GM18907 (cell line): Measurements from ENCODE around the gene GNA14.
"Not testable (repeated sequence)": the region's sequence is repeated elsewhere in the genome, so short reads cannot be mapped to it uniquely, and the experiment has no call there.

Experiments used
- ATAC-seq: cut with Tn5 transposase; IDR thresholded peaks from one replicate; pipeline ENCODE4 v1.9.1; 2021; ENCODE audit warnings: mild to moderate bottlenecking, moderate library complexity; ENCODE audit not compliant: unreplicated experiment

Gene GNA14

DNA sequence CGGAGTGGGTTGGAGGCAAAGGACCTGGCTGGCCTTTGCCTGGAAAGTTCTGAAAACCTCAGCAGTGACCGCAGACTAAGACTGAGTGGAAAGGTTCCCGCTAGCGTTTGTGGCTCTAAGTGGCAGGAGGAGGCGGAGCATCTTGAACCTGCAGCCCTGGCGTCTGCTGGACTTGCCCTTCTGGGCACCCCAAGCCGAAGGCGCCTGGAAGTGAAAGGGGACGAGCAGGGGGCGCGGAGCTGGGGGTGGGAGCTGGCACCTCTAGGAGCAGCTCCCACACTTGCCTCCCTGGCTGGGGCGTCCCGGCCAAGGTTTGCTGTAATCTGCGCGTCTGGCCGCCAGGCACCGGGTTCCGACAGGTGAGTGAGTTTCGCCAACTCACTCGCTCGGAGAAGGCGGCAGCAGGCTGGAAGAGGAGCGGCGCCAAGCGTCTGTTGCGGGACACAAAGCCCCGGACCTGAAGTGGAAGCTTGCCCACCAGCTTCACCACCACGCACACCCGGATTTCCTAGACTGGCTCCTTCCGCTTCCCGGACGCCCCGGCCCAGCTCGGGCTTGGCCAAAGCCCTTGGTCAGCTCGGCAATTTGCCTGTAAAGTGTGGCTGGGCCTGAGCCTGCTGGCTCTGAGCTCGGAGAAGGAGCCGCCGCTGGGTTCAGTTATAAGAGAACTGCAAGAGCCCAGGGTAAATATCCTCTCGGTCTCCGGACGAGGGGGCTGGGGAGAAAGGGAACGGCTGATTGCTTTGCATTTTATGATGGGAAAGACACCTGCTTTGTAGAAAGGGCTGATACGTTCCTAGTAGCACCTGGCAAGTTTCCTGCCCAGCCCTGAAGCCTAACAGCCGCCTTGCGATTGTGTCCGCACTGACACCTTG is at the start of gene GNA14:
Gene GNA14, minus strand, starts transcription at position 89 of the 875 bp plus-strand sequence. CDS start 529 bp downstream, outside the sequence.
- ATAC-seq: no peak

DNA sequence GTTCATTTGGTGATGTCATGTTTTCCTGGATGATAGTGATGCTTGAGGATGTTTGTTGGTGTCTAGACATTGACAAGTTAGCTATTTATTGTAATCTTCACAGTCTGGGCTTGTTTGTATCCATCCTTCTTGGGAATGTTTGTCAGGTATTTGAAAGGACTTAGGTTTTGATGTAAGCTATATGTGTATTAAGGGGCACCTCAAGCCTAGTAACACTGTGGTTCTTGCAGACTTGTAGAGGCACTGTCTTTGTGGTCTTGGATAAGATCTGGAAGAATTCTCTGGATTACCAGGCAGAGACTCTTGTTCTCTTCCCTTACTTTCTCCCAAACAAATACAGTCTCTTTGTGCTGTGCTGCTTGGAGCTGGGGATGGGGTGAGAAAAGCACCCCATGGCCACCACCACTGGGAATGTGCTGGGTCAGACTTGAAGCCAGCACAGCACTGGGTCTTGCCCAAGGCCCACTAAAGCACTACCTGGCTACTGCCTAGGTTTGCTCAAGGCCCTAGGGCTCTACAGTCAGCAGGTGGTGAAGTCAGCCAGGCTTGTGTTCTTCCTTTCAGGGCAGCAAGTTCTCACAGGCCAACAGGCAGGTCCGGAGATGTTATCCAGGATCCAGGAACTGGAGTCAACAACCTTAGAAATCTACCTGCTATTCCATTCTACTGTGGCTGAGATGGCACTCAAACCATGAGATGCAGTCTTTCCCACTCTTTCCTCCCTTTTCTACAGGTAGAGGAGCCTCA is 49.3 kb upstream of the GNA14 start:
- ATAC-seq: no peak

DNA sequence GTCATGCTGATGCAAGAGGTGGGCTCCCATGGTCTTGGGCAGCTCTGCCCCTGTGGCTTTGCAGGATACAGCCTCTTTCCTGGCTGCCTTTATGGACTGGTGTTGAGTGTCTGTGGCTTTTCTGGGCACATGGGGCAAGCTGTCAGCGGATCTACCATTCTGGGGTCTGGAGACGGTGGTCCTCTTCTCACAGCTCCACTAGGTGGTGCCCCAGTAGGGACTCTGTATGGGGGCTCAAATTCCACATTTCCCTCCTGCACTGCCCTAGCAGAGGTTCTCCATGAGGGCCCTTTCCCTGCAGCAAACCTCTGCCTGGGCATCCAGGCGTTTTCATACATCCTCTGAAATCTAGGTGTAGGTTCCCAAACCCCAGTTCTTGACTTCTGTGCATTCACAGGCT is 42.6 kb upstream of the GNA14 start:
- not testable (repeated sequence) for ATAC-seq

DNA sequence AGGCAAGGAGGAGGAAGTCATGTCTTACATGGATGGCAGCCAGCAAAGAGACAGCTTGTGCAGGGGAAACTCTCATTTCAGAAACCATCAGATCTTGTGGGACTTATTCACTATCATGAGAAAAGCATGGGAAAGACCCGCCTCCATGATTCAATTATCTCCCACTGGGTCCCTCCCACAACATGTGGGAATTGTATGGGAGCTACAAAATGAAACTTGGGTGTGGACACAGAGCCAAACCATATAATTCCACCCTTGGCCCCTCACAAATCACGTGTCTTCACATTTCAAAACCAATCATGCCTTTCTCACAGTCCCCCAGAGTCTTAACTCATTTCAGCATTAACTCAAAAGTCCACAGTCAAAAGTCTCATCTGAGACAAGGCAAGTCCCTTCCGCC is 42.0 kb upstream of the GNA14 start:
- ATAC-seq: not testable (repeated sequence)

DNA sequence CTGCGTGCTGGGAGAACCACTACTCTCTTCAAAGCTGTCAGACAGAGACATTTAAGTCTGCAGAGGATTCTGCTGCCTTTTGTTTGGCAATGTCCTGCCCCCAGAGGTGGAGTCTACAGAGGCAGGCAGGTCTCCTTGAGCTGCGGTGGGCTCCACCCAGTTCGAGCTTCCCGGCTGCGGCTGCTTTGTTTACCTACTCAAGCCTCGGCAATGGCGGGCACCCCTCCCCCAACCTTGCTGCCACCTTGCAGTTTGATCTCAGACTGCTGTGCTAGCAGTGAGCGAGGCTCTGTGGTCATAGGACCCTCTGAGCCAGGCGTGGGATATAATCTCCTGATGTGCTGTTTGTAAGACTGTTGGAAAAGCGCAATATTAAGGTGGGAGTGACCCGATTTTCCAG is 39.6 kb upstream of the GNA14 start:
- ATAC-seq: not testable (repeated sequence)

DNA sequence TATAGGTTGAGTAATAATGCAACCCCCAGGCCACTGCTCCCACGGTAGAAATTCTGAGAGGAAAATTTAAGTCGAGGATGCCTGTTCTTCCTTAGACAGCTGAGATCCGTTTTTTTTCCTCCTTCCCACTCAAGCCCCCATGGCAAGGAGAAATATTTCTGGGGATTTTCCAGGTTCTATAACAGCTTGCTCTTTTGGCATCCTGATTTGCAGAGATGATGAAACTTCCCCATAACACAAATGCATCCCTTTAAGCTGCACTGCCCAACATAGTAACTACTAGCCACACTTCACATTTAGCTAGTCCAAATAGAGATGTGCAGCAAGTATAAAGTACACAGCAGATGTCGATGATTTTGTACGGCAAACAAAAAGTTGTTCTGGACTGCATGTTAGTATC is 32.5 kb upstream of the GNA14 start:
- ATAC-seq: no peak

DNA sequence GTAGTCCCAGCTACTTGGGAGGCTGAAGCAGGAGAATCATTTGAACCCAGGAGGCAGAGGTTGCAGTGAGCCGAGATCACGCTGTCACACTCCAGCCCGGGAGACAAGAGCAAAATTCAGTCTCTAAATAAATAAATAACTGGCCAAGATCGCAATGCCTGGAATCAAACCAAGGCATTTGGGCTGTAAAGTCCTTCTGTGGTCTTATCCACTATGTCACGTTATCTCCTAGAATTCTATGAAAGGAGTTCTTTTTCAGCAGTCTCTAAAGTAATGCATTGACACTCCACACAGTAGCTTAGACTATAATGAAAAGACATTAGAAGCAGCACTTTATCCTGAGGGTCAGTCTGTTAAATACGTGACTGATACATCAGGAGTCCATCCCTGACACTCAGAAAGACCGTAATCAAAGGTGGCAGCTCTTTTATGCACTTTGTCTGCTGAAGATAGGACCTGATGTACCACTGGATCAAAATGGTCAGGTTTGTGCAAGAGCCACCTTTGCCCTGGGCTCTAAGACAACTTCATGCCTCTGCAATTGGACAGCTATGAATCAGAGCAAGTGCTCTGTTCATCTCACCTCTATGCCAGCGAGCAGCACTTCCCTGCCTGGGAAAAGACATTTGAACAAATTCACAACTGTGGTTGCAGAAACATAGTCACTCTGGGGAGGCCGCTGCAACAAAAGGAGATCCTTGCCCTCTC is 31.7 kb upstream of the GNA14 start:
- ATAC-seq: no peak

DNA sequence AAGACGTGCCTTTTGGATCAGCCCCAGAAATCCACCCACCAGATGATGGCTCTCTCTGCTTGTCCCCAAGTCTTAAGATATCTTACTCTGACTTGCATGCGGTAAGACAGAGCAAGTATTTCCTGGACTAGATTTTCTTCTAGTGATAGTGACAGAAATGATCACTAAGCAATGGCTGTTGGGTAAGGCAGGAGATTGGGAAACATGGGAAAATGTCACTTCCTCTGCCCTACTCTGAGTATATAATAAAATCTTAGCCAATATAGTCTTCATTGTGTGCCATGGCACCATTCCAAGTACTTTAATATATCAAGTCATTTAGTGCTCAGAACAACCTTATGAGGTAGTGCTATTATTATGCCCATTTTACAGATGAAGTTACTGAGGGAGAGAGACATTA is 31.0 kb upstream of the GNA14 start:
- no peak for ATAC-seq

DNA sequence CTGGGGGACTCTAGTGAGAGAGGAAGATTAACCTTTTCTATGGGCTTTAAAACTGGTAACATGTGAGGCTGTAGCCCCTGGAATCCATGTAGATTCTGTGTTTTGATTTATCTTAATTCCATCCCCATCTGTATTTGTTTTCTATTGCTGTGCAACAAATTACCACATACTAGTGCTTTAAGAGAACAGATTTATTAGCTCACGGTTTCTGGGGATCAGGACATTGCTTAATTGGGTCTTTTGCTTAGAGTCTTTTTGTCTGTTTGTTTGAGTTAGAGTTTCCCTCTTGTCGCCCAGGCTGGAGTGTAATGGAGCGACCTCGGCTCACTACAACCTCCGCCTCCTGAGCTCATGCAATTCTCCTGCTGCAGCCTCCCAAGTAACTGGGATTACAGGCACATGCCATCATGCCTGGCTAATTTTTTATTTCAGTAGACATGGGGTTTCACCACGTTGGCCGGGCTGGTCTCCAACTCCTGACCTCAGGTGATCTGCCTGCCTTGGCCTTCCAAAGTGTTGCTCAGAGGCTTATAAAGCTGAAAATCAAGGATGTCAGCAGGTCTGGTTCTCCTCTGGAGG is 29.9 kb upstream of the GNA14 start:
- ATAC-seq: no peak

DNA sequence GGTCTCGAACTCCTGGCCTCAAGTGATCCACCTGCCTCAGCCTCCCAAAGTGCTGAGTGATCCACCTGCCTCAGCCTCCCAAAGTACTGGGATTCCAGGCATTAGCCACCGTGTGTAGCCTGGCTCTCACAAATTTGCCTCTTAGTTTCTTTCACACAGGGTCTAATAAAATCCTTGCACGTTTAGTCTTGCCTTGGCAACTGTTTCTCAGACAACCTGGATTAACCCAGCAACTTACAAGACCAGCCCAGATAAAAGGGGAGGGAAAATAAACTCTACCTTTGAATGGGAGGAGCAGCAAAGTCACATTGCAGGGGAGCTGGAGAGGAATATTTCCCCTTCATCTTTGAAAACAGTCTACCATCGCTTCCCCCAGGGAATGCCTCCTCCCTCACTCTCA is 29.3 kb upstream of the GNA14 start:
- ATAC-seq: no peak

DNA sequence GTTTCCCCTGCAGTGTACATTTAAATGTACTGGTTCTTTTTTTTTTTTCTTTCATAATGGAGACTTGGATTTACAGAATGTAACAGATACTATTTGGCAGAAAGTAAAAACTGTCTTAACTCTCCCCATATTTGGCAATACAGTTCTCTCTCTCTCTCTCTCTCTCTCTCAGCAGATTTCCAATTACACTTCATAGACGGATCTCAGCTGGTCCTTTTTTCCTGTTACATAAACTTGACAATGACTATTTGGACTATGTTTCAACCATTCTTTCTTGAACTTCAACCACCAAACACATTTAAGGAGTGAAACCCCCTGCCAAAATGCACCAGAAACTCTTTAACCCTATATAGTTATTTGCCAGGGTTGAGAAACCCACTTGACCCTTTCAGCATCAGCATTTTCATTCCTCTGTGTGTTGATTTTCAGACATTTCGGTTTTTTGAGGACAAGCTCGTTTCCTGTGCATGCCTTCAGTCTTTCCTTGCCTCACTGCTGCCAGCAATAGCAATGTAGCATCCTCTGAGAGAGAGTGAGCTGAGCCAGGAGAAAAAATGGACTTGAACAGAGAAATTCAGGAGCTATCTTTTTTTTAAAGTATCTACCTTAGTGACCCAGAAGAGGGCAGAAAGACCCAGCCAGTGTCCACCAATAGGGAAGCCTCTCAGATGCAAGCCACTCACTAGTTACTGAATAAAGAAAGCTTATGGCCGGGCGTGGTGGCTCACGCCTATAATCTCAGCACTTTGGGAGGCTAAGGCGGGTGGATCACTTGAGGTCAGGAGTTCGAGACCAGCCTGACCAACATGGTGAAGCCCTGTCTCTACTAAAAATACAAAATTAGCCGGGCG is 26.0 kb upstream of the GNA14 start:
- ATAC-seq: no peak

DNA sequence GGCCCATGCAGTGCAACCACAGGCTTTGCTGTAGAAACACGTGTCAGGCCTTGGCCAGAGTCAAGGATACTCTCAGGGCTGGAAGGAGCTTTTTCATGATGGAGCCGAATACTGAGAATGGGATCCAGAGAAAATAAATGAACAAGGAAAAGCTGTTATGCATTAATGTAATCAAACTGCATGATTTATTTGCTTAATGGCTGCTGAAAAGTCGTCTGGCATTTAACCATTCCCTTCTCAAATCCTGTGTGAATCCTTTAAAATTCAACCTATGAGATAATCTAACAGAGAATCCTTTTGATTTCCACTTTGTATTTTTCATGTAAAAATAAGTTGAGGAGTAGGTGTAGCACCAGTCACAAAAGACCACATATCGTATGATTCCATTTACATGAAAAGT is 24.1 kb upstream of the GNA14 start:
- ATAC-seq: no peak

DNA sequence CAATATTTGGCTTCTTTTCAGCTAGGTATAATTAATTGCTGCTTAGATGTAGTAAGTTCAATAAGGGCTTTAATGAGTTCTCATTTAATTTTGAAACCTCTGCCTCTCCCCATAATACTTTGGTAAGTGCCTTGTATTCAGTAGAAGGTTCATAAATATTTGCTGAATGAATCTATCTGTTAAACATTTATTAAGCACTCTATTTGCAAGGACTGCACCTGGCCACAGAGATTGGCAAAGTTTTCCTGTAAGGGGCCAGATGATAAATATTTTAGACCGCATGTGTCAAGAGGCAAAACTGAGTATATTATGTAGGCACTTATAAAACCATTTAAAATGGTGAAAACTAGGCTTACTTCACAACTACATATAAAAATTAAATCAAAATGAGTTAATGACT is 19.0 kb upstream of the GNA14 start:
- no peak for ATAC-seq

DNA sequence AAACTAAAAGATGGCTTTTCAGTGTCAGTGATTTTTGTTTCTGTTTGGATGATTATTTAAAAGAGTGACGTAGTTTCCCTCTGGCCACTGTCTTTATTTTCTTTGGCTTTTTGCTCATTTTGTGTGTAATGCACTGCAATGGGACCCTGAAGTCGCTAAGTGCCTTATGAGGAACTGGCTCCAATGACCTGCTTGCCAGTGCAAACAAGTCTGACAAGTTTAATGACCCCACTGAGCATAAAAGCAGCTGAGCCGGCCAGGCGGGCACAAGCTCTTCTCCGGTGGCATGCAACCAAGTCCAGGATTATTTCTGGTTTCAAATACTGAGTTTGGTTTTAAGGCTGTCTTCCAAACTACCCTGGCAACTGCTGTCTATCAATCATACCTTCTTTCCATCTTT is 15.6 kb upstream of the GNA14 start:
- no peak for ATAC-seq

DNA sequence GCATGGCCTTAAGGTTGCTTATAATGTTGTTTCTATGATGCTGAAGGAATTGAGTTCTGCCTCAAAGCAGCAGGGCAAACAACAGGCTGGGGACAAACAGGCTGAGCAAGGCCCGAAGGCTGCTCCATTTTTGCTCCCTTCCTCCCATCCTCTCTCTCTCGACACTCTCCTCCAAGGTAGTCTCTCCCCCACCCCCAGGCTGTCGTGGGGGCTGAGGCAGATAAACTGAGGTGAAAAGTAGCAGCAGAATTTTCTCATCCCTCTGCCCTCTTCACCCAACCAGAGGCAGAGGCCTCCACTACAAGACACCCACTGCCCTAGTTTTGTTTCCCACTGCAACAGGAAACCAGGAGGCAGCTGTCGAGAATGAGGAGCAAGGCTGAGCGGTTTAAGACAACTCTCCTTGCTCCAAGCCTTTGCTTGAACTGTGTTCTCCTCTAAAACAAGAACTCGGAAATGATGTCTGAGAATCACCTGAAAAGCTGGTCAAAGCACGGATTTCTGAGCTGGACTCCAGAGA is 13.5 kb upstream of the GNA14 start:
- ATAC-seq: no peak

DNA sequence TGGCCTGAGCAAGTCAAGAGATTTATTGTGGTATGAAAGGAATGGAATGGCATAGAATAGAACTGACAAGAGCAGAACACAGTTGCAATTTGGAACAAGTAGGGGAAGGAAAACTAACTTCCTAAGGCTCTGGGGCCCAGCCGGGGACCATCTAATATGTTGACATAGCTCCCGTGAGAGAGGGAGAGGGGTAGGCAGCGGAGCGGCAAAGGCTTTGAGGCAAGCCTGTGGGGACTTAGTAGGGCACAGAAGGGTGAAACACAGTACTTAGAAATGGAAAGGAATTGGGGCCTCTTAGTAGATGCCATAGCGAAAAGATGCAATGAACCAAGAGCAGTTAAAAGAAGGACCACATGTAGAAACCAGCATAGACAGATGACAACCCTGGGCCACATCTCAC is 11.8 kb upstream of the GNA14 start:
- ATAC-seq: no peak

DNA sequence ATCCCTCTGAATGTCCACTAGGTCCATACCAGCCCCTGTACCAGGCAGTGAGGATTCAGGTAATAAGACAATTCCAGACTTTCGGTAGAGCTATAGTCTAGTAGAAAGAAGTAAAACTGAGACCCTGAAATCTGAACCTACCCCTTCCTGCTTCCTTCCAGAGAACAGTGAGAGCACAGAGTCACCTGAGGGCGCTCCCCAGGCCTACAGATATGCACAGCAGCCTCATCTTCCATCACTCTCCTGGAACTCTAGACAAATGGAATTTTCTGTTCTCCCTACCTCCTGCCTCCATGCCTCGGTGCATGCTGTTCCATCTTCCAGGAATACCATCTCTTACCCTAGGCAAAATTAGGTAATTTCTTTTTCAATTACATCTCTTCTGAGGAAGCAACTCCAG is 3.1 kb upstream of the GNA14 start:
- ATAC-seq: no peak

DNA sequence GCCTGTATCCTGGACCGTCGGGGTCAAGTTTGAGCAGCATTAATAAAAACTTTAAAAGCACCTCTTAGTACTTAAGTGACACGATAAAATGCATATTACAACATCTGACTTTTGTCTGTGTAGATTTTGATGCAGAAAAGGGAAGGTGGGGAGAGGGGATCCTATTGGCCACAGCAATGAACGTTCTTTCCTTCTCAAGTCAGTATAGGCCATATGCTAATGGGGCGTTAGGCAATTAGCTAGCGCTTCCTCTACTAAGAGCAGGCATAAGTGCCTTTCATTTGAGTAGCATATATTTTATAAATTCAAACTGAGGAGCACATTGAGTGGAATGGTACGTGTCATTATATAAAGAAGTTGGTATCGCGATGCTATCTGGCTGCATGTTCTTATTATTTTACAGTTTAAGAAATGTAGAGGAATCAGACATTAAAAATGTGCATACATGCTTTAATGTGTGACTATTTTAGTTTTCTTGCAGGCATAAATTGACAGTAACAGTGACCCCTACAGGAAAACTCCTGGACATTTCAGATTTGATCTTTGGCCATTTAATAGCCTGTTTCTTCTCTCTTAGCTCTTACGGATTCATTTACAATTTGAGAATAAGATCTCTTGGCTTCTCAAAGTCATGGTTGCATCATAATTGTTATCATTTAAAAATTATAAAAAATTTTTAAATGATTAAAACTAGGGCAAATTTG is 1.1 kb upstream of the GNA14 start:
- no peak for ATAC-seq
